GM13977 (cell line): ENCODE results near the gene CD22.

Experiments
- DNase-seq: peaks from one replicate; pipeline ENCODE4 v3.0.0; 2012; ENCODE audit warnings: low spot score
- in situ Hi-C: fragments of 300-500 bp; cut with MboI; formaldehyde crosslinking; loops from one replicate; pipeline ENCODE4 v1.12.0; 2022; ENCODE audit warnings: low sequenced_read_pairs, low pct_unique_long_range_greater_than_20kb, mixed read lengths, inconsistent platforms; ENCODE audit not compliant: unreplicated experiment
- TF ChIP-seq, protein P1 (sequence below): IDR thresholded peaks from 2 replicates; pipeline ENCODE4 v1.5.1; 2012; ENCODE audit warnings: mild to moderate bottlenecking, control low read depth; ENCODE audit not compliant: insufficient read depth; ENCODE audit errors: extremely low read depth, missing control alignments

CD22 gene

GRCh38 chr19:35292421-35293362 lies 36.3 kb upstream of the CD22 start:
- in situ Hi-C loops: no loop called here
- TF ChIP-seq, protein P1, sequence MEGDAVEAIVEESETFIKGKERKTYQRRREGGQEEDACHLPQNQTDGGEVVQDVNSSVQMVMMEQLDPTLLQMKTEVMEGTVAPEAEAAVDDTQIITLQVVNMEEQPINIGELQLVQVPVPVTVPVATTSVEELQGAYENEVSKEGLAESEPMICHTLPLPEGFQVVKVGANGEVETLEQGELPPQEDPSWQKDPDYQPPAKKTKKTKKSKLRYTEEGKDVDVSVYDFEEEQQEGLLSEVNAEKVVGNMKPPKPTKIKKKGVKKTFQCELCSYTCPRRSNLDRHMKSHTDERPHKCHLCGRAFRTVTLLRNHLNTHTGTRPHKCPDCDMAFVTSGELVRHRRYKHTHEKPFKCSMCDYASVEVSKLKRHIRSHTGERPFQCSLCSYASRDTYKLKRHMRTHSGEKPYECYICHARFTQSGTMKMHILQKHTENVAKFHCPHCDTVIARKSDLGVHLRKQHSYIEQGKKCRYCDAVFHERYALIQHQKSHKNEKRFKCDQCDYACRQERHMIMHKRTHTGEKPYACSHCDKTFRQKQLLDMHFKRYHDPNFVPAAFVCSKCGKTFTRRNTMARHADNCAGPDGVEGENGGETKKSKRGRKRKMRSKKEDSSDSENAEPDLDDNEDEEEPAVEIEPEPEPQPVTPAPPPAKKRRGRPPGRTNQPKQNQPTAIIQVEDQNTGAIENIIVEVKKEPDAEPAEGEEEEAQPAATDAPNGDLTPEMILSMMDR: no peak
- no peak for DNase-seq

GRCh38 chr19:35293363-35293739 lies 35.6 kb upstream of the CD22 start:
- DNase-seq: no peak
- TF ChIP-seq, protein P1: no peak
- in situ Hi-C loops: no loop called here

DNA sequence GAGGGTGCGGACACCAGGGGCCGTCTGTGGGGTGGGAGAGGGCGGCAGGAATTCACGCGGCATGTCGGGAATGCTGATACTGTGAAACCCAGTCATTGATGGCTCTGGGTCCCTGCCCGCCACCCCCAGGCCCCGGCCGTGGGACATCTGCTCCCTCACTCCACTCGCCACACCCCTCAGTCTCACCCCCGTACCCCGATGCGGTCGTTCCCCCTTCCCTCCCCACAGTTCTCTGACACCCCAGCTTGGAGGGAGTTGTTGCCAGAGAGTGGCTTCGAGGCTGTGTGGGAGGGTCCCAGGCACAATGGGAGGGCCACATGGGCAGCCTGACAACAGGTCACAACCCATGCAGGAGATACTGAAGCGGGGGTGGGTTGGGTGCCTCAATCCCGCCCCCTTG lies 35.2 kb upstream of the CD22 start:
- no peak for DNase-seq
- in situ Hi-C loops: no loop called here
- TF ChIP-seq, protein P1: no peak

DNA sequence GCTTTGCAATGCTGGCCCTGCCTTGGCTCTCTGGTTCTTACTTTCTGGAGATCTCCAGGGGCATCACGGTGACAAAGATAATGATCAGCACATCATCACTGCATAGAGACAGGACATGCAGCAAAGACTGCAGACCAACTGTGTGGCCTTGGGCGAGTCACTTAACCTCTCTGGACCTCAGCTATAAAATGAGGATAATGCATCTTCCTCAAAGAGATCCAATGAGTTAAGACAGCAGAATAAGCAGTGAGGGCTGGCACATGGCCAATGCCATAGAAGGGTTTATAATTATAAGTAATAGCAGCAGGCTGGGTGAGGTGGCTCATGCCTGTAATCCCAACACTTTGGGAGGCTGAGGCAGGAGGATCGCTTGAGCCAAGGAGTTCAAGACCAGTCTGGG lies 34.7 kb upstream of the CD22 start:
- TF ChIP-seq, protein P1: no peak
- DNase-seq: no peak
- in situ Hi-C loops: no loop called here

GRCh38 chr19:35294859-35295791 lies 33.9 kb upstream of the CD22 start:
- TF ChIP-seq, protein P1: no peak
- in situ Hi-C loops: no loop called here
- DNase-seq: no peak

GRCh38 chr19:35295792-35296462 lies 33.1 kb upstream of the CD22 start:
- TF ChIP-seq, protein P1: no peak
- in situ Hi-C loops: no loop called here
- DNase-seq: peak; percentile 78
